ENCODE data around the gene FAM149A.

The FAM149A gene

GRCh38 chr4:186104890-186105646 lies 564 bp downstream of the FAM149A start:
- no peak for DNase-seq (ENCODE audit: low read depth in 1 of 2, low spot score in 1 of 2)

GRCh38 chr4:186105647-186106321 lies 1.3 kb downstream of the FAM149A start:
- no peak for DNase-seq (ENCODE audit: low read depth in 1 of 2, low spot score in 1 of 2)

- no peak for DNase-seq (ENCODE audit: low read depth in 1 of 2, low spot score in 1 of 2)
Measured at GRCh38 chr4:186107947-186108346, 3.4 kb downstream of the FAM149A start.

DNA sequence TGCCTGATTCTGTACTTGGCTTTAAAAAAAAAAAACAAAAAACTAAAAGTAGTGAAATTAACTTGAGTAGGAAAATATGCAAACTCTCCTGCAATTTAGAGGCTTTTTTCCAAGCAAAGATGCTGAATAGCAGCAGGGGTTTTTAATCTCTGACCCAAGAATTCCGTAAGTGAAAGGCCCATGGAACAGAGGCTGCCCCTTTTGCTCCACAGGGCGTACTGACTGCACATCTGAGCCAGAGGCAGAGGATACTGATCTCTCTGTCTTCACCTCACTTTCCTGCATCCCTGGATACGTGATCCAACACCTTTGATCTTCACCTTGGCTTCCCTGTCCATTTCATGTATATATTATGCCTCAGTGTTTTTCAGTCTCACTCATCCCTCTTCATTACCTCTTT lies 3.9 kb downstream of the FAM149A start:
- no peak for DNase-seq (ENCODE audit: low read depth in 1 of 2, low spot score in 1 of 2)

GRCh38 chr4:186109245-186109644 lies 4.7 kb downstream of the FAM149A start:
- no peak for DNase-seq (ENCODE audit: low read depth in 1 of 2, low spot score in 1 of 2)

DNA sequence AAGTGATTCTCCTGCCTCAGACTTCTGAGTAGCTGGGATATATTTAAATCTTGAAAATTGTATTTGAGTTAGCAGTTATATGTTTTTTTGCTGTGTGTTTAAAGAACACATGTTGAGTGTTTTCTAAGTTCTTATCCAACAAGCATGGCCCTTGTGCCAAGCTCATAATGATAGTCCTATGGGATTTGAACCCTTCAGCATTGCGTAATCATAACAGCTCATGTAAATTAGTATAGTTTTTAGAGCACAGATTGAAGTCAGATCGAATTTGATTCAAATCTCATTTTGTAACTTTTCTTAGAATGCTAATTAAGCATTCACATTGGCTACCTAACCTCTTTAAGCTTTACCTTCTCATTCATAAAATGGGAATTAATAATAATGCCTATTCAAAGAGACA lies 12.2 kb downstream of the FAM149A start:
- no peak for DNase-seq (ENCODE audit: low read depth in 1 of 2, low spot score in 1 of 2)

DNA sequence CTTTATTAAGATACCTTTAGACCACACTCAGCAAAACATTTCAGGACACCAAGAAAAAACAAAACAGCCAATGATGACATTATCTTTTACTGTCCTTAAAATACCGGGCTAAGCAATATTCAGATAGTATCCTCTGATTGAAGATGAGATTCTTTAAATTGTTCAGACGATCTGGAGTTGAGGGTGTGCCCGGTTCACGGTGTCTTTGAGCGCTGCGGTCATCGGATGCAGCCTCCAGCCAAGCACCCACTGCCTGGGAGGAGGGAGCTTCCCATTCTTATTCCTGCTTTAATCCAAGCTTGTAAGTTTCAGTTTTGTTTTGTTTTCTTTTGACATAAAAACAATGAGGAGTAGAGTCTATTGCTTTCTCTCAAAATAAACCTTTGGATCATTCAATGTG lies 14.1 kb downstream of the FAM149A start:
- DNase-seq (ENCODE audit: low read depth in 1 of 2, low spot score in 1 of 2): no peak

- DNase-seq (ENCODE audit: low read depth in 1 of 2, low spot score in 1 of 2): no peak
Measured at GRCh38 chr4:186121057-186121456, 16.6 kb downstream of the FAM149A start.

GRCh38 chr4:186128842-186129241 lies 24.3 kb downstream of the FAM149A start:
- DNase-seq (ENCODE audit: low read depth in 1 of 2, low spot score in 1 of 2): no peak

DNA sequence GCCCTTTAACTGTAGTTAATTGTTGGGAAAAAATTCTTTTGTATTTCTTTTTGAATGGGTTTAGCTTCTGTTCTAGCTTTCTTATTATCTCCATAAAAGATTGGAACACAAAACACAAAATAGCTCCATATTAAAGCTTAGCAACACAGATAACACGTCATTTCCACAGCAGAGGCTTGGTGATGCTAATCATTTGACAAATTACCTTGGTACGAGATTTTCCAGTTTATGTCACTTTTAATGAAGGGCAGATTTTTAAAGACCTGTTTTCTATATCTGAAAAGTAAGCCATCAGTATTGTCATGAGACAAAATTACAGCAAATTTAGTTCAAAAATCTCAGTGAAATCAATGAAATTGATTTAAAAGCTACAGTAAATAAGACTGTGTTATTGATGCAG lies 27.4 kb downstream of the FAM149A start:
- no peak for DNase-seq (ENCODE audit: low read depth in 1 of 2, low spot score in 1 of 2)

- no peak for DNase-seq (ENCODE audit: low read depth in 1 of 2, low spot score in 1 of 2)
Measured at GRCh38 chr4:186132577-186133242, 28.2 kb downstream of the FAM149A start.

DNA sequence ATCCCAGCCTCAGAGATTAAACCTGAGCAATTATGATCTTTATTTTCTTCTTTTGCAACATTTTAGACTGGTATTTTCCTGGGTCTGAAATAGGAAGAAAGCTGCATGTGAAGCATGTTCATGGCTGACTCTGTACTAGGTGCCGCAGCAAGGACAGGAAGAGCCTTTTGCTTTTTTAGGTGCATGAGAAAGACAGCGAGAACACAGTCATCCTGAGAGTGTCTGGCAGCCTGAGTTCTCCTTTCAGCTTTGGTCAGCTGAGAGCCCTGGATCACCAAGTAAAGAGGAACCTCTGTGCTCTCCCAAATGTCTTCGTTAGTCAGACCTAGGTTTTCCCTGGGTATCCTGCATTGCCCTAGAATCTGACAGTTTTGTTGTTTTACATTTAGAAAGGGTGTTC lies 29.8 kb downstream of the FAM149A start:
- no peak for DNase-seq (ENCODE audit: low read depth in 1 of 2, low spot score in 1 of 2)

- DNase-seq (ENCODE audit: low read depth in 1 of 2, low spot score in 1 of 2): no peak
Measured at GRCh38 chr4:186134861-186135260, 30.4 kb downstream of the FAM149A start.

GRCh38 chr4:186137196-186137794 lies 32.8 kb downstream of the FAM149A start:
- no peak for DNase-seq (ENCODE audit: low read depth in 1 of 2, low spot score in 1 of 2)

GRCh38 chr4:186144198-186144945 lies 39.9 kb downstream of the FAM149A start:
- DNase-seq (ENCODE audit: low read depth in 1 of 2, low spot score in 1 of 2): no peak

DNA sequence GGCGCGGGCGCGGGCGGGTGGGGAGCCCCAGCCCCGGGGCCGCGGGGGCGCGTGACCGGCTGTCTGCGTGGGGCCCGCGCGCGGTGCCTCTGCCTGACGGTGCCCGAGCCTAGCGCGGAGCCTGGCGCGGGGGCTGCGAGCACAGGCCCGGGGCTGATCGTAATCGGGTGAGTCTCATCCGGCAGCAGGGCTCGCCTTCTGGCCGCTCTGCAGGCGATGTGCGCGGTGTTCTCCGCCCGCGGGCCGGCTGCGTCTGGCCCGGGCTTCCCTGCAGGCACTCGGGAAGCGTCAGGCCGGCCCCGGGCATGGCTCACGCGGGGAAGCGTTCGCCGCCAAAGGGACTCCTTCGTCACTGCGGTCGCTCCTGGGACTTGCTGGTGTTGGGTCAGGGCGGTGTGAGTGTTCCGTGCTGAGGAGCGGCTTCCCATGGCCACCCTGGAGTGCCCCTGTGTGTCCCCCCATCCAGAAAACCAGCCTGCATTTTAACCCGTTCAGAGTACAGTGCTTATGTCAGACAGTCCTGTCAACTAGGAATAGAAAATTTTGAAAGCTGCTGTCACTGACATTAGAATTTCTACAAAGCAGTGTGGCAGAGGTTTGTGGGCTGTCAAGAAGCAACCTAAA lies 40.6 kb downstream of the FAM149A start:
- no peak for DNase-seq (ENCODE audit: low read depth in 1 of 2, low spot score in 1 of 2)

DNA sequence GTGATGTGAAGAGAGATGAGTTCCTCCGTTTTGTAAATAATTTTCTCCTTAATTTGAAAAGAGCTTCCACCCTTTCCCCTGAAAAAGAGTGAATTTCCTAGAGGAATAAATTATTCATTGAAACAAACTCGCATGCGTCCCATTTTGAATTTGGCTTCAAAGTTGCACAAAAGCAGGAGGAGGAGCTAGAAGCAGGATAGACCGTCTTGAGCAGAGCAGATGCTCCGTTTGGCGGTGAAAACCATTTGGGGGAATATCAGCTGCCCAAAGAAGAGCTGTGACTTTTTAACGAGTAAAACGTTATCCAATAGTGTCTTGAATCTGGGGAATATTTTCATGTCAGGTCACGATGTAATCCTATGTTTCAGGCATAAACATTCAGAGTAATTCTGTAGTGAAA lies 42.0 kb downstream of the FAM149A start:
- DNase-seq (ENCODE audit: low read depth in 1 of 2, low spot score in 1 of 2): no peak

DNA sequence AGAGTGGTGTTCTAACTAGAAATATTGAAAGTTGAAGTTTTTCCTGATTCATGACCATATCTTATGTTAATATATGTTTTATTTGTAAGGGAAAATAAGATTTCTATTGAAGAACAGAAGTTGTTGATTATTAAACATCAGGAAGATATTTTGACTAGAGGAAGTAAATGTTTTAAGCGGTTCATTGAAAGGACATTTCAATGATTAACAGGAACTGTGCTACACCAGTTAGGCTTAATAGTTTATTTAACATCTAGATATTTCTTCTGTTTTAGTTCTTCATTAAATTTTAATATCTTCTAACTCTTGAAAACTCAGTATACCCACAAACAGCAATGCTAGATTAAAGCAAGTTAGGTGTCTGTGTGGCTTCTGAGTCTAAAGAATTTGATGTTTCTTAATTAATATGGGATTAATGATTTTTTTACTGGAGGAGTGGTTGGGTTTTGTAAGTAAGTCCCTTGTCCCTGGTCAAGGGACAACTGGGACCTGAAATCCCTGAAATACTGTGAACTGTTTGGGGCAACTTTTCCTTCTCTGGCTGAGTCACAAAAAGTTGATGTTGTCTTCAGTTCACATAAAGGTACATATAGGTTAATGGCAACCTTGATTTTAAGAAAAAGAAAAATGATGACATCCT lies 44.0 kb downstream of the FAM149A start:
- no peak for DNase-seq (ENCODE audit: low read depth in 1 of 2, low spot score in 1 of 2)

DNA sequence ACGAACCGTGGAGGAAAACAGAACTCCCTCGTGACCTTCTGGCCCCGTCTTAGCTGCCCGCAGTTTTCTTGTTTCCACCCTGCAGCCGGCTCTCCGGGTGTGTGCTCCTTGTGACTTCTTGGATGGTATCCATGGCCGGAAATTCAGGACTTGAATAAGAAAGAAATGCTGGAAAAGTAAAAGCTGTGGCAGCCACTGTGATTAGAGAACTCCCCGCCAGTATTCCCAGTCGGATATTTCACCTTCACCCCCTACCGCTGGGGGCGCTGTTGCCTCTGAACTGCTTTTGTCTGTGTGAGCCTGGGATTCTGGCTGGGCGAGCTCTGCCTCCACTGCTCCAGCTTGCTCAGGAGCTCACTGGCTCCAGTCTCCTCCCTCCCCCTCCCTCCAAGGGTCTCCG lies 45.4 kb downstream of the FAM149A start:
- no peak for DNase-seq (ENCODE audit: low read depth in 1 of 2, low spot score in 1 of 2)

GRCh38 chr4:186150926-186151325 lies 46.4 kb downstream of the FAM149A start:
- no peak for DNase-seq (ENCODE audit: low read depth in 1 of 2, low spot score in 1 of 2)

Data from activated CD4-positive, alpha-beta T cell treated with anti-CD3 and anti-CD28 coated beads, Interleukin-2, amount 50 U/mL, for 24 hours (primary cell).